ENCODE data around the gene MPV17L2. TPM values are rescaled to one million over a fixed set of nuclear protein-coding genes. Genes with fewer than 3 reads are reported as not detected.
A peak's percentile ranks its signal among the peaks of the same experiment; 100 is the strongest.

The MPV17L2 gene
- total and polyA plus RNA-seq, 4 donors, result 3.6 to 28.0 (median 14.1) TPM

DNA sequence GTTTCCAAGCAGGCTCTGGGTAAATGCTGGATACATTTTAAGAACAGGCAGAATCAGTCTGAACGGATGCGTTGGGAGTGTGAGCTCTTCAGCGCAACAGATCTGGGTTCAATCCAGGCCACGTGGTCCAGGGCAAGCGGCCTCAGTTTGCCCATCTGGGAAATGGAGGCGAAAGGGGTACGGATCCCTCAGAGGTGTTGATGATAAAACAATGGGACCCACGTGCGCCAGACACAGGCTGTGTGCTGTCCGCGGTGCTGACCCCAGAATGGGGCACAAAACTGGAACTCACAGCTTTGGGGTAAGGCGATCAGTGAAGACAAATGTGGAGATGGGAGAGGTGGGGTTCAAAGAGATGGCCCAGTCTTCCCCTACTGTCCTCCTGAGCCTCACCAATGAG lies 46.3 kb downstream of the MPV17L2 start:
- no peak overlapping the region for H3K27ac ChIP-seq (ENCODE audit: low read depth in 1 of 2, low read length in 2 of 2)
- H3K9me3 ChIP-seq (ENCODE audit: control insufficient read depth in 4 of 4, low read length in 3 of 4), result no peaks in the 10 kb centered on the region
- TF ChIP-seq, protein P1, sequence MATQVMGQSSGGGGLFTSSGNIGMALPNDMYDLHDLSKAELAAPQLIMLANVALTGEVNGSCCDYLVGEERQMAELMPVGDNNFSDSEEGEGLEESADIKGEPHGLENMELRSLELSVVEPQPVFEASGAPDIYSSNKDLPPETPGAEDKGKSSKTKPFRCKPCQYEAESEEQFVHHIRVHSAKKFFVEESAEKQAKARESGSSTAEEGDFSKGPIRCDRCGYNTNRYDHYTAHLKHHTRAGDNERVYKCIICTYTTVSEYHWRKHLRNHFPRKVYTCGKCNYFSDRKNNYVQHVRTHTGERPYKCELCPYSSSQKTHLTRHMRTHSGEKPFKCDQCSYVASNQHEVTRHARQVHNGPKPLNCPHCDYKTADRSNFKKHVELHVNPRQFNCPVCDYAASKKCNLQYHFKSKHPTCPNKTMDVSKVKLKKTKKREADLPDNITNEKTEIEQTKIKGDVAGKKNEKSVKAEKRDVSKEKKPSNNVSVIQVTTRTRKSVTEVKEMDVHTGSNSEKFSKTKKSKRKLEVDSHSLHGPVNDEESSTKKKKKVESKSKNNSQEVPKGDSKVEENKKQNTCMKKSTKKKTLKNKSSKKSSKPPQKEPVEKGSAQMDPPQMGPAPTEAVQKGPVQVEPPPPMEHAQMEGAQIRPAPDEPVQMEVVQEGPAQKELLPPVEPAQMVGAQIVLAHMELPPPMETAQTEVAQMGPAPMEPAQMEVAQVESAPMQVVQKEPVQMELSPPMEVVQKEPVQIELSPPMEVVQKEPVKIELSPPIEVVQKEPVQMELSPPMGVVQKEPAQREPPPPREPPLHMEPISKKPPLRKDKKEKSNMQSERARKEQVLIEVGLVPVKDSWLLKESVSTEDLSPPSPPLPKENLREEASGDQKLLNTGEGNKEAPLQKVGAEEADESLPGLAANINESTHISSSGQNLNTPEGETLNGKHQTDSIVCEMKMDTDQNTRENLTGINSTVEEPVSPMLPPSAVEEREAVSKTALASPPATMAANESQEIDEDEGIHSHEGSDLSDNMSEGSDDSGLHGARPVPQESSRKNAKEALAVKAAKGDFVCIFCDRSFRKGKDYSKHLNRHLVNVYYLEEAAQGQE (IDR thresholded peaks at IDR 0.05), result peak; percentile 97
- TF ChIP-seq HNF4A (conservative IDR thresholded peaks at IDR 0.05), result no peak
- no peaks in the 10 kb centered on the region for H3K36me3 ChIP-seq (ENCODE audit: control insufficient read depth in 4 of 4, insufficient read depth in 3 of 4, low read depth in 1 of 4, low read length in 3 of 4)
- WGBS, result 32% methylated on average over 12 of the region's 12 CpGs
- H3K27me3 ChIP-seq (ENCODE audit: control insufficient read depth in 4 of 4, insufficient read depth in 4 of 4, low read length in 3 of 4), result no peaks in the 10 kb centered on the region
- H3K9ac ChIP-seq (ENCODE audit: low read depth in 1 of 2, low read length in 2 of 2), result no peak overlapping the region
- DNase-seq (ENCODE audit: low spot score), result no peak
- H3K4me1 ChIP-seq (ENCODE audit: control insufficient read depth in 4 of 4, insufficient read depth in 4 of 4, low read length in 3 of 4), result no peaks in the 10 kb centered on the region
- no peak overlapping the region for H3K4me3 ChIP-seq (ENCODE audit: low read depth in 1 of 3, low read length in 3 of 3)

GRCh38 chr19:18245297-18245696 lies 52.3 kb downstream of the MPV17L2 start:
- no peak overlapping the region for H3K9ac ChIP-seq (ENCODE audit: low read depth in 1 of 2, low read length in 2 of 2)
- no peaks in the 10 kb centered on the region for H3K9me3 ChIP-seq (ENCODE audit: control insufficient read depth in 4 of 4, low read length in 3 of 4)
- no peak overlapping the region for H3K27ac ChIP-seq (ENCODE audit: low read depth in 1 of 2, low read length in 2 of 2)
- WGBS, result 75% methylated on average over 7 of the region's 7 CpGs
- H3K27me3 ChIP-seq (ENCODE audit: control insufficient read depth in 4 of 4, insufficient read depth in 4 of 4, low read length in 3 of 4), result no peaks in the 10 kb centered on the region
- no peak for DNase-seq (ENCODE audit: low spot score)
- no peaks in the 10 kb centered on the region for H3K4me1 ChIP-seq (ENCODE audit: control insufficient read depth in 4 of 4, insufficient read depth in 4 of 4, low read length in 3 of 4)
- H3K36me3 ChIP-seq (ENCODE audit: control insufficient read depth in 4 of 4, insufficient read depth in 3 of 4, low read depth in 1 of 4, low read length in 3 of 4), result no peaks in the 10 kb centered on the region
- TF ChIP-seq RXRA (IDR thresholded peaks at IDR 0.05), result no peak
- TF ChIP-seq, protein P1 (IDR thresholded peaks at IDR 0.05), result no peak
- TF ChIP-seq, protein P2, sequence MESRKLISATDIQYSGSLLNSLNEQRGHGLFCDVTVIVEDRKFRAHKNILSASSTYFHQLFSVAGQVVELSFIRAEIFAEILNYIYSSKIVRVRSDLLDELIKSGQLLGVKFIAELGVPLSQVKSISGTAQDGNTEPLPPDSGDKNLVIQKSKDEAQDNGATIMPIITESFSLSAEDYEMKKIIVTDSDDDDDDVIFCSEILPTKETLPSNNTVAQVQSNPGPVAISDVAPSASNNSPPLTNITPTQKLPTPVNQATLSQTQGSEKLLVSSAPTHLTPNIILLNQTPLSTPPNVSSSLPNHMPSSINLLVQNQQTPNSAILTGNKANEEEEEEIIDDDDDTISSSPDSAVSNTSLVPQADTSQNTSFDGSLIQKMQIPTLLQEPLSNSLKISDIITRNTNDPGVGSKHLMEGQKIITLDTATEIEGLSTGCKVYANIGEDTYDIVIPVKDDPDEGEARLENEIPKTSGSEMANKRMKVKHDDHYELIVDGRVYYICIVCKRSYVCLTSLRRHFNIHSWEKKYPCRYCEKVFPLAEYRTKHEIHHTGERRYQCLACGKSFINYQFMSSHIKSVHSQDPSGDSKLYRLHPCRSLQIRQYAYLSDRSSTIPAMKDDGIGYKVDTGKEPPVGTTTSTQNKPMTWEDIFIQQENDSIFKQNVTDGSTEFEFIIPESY (IDR thresholded peaks at IDR 0.05), result no peak
- no peak for TF ChIP-seq NR2F2 (IDR thresholded peaks at IDR 0.05)
- no peak for TF ChIP-seq ATF3 (IDR thresholded peaks at IDR 0.05)
- no peak for TF ChIP-seq TAF1 (conservative IDR thresholded peaks at IDR 0.05)
- TF ChIP-seq RAD21 (IDR thresholded peaks at IDR 0.05), result no peak
- TF ChIP-seq HNF4A (conservative IDR thresholded peaks at IDR 0.05), result no peak
- no peak for TF ChIP-seq HNF4G (IDR thresholded peaks at IDR 0.05)
- TF ChIP-seq FOXA2 (IDR thresholded peaks at IDR 0.05), result no peak
- TF ChIP-seq MAX (IDR thresholded peaks at IDR 0.05), result no peak
- TF ChIP-seq JUND (IDR thresholded peaks at IDR 0.05), result no peak
- no peak for TF ChIP-seq YY1 (IDR thresholded peaks at IDR 0.05)
- TF ChIP-seq EGR1 (IDR thresholded peaks at IDR 0.05; ENCODE audit: low read depth in 2 of 2), result no peak
- TF ChIP-seq CTCF (IDR thresholded peaks at IDR 0.05; ENCODE audit: low read depth, low read length, missing input control), result no peak
- TF ChIP-seq FOXA1 (IDR thresholded peaks at IDR 0.05), result no peak
- no peak overlapping the region for H3K4me3 ChIP-seq (ENCODE audit: low read depth in 1 of 3, low read length in 3 of 3)
